GM19467 (cell line): ENCODE results near the gene LMNTD2.
"Not testable (repeated sequence)": the region's sequence is repeated elsewhere in the genome, so short reads cannot be mapped to it uniquely, and the experiment has no call there.

ENCODE experiments used
- ATAC-seq: cut with Tn5 transposase; IDR thresholded peaks from one replicate; pipeline ENCODE4 v1.9.1; 2021; ENCODE audit warnings: mild to moderate bottlenecking, moderate library complexity; ENCODE audit not compliant: unreplicated experiment

Gene LMNTD2

GRCh38 chr11:587978-588380 lies 27.4 kb upstream of the LMNTD2 start:
- no peak for ATAC-seq

- no peak for ATAC-seq
Measured at GRCh38 chr11:587546-587945, 27.0 kb upstream of the LMNTD2 start.

GRCh38 chr11:586376-587316 lies 26.1 kb upstream of the LMNTD2 start:
- no peak for ATAC-seq

GRCh38 chr11:584287-584686 lies 23.7 kb upstream of the LMNTD2 start:
- no peak for ATAC-seq

GRCh38 chr11:581752-582151 lies 21.2 kb upstream of the LMNTD2 start:
- ATAC-seq: no peak

GRCh38 chr11:581342-581741 lies 20.8 kb upstream of the LMNTD2 start:
- no peak for ATAC-seq

- ATAC-seq: no peak
Measured at GRCh38 chr11:579830-580601, 19.5 kb upstream of the LMNTD2 start.

- no peak for ATAC-seq
Measured at GRCh38 chr11:578276-579035, 17.9 kb upstream of the LMNTD2 start.

GRCh38 chr11:577611-577894 lies 17.0 kb upstream of the LMNTD2 start:
- no peak for ATAC-seq

- no peak for ATAC-seq
Measured at GRCh38 chr11:576811-577610, 16.5 kb upstream of the LMNTD2 start.

GRCh38 chr11:575996-576768 lies 15.6 kb upstream of the LMNTD2 start, which contains the start of gene PHRF1:
Gene PHRF1, plus strand, starts transcription at chr11:576470. Its CDS starts 5,043 bp downstream, at chr11:581513.
- peak; percentile 72 for ATAC-seq

- peak; percentile 29 for ATAC-seq
Measured at GRCh38 chr11:575313-575995, 14.9 kb upstream of the LMNTD2 start.

GRCh38 chr11:574632-575312 lies 14.2 kb upstream of the LMNTD2 start:
- no peak for ATAC-seq

- not testable (repeated sequence) for ATAC-seq
Measured at GRCh38 chr11:574031-574570, 13.6 kb upstream of the LMNTD2 start.

- no peak for ATAC-seq
Measured at GRCh38 chr11:573146-573759, 12.7 kb upstream of the LMNTD2 start.

GRCh38 chr11:571802-572185 lies 11.3 kb upstream of the LMNTD2 start:
- no peak for ATAC-seq

- no peak for ATAC-seq
Measured at GRCh38 chr11:569158-569885, 8.8 kb upstream of the LMNTD2 start.
